Endothelial cell of umbilical vein (primary cell): ENCODE data around the gene SPTLC2.

Experiments used
- POLR2A ChIP-seq: IDR thresholded peaks from 2 replicates; pipeline ENCODE4 v1.6.1; 2012; ENCODE audit warnings: low read depth, mild to moderate bottlenecking, control low read depth, low read length
- TF ChIP-seq, protein P1 (sequence below), 2 donors: IDR thresholded peaks; 1 replicate in 1 of 2; 2 replicates in 1 of 2; pipeline ENCODE4 v1.5.1; 2011; ENCODE audit warnings: low read length in 2 of 2, mild to moderate bottlenecking in 2 of 2, moderate library complexity in 2 of 2, control low read depth in 1 of 2, inconsistent platforms in 1 of 2, low read depth in 1 of 2; ENCODE audit not compliant: insufficient read depth in 1 of 2; ENCODE audit errors: extremely low read depth in 1 of 2

DNA sequence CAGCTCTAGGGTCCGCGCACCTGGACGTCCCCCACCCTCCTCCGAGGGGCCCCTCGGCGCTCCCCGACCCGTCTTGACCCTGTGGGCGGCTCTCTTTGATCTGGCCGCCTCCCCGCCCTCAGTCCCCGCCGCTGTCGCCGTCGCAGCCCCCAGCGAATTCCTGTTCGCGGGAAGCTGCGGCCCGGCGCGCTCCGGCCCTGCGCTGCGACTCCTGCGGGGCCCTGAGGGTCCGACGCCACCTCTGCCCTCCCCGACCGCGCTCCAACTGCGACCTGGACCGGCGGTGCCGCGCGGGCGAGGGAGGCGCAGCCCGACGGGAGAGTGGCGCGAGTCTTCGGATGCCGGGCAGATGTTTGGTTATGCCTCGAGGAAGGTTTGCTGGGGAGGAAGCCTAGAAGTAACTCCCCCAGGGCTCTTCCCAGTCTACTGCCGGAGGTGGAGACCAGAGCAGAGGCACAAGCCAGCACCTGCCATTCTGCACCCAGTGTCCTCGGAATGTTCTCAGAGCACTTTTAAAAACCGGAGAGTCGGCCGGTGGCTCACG is 117.4 kb downstream of the SPTLC2 start:
- no peak for TF ChIP-seq POLR2A
- TF ChIP-seq, protein P1, sequence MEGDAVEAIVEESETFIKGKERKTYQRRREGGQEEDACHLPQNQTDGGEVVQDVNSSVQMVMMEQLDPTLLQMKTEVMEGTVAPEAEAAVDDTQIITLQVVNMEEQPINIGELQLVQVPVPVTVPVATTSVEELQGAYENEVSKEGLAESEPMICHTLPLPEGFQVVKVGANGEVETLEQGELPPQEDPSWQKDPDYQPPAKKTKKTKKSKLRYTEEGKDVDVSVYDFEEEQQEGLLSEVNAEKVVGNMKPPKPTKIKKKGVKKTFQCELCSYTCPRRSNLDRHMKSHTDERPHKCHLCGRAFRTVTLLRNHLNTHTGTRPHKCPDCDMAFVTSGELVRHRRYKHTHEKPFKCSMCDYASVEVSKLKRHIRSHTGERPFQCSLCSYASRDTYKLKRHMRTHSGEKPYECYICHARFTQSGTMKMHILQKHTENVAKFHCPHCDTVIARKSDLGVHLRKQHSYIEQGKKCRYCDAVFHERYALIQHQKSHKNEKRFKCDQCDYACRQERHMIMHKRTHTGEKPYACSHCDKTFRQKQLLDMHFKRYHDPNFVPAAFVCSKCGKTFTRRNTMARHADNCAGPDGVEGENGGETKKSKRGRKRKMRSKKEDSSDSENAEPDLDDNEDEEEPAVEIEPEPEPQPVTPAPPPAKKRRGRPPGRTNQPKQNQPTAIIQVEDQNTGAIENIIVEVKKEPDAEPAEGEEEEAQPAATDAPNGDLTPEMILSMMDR (IDR thresholded peaks at IDR 0.05; ENCODE audit: extremely low read depth in 1 of 2, insufficient read depth in 1 of 2, low read depth in 1 of 2, low read length in 2 of 2): no peak
